RKO (cell line): ENCODE results near the gene TMEM196.
A peak's percentile ranks its signal among the peaks of the same experiment; 100 is the strongest.

ENCODE experiments used
- DNase-seq: peaks from one replicate; pipeline ENCODE4 v3.0.0-alpha.2; 2016; ENCODE audit warnings: low spot score

The TMEM196 gene

GRCh38 chr7:19772841-19773760, at the start of gene TMEM196:
TSS of gene TMEM196 (minus strand) at chr7:19773617. CDS start at chr7:19772696, 921 bp downstream.
- no peak for DNase-seq

- no peak for DNase-seq
Measured at GRCh38 chr7:19816128-19816527, 42.7 kb upstream of the TMEM196 start.

- DNase-seq, result no peak
Measured at GRCh38 chr7:19815546-19815945, 42.1 kb upstream of the TMEM196 start.

- DNase-seq, result no peak
Measured at GRCh38 chr7:19814776-19815175, 41.4 kb upstream of the TMEM196 start.

GRCh38 chr7:19811386-19811785, 38.0 kb upstream of the TMEM196 start:
- no peak for DNase-seq

GRCh38 chr7:19798986-19799385, 25.6 kb upstream of the TMEM196 start:
- peak; percentile 61 for DNase-seq

GRCh38 chr7:19783541-19783940, 10.1 kb upstream of the TMEM196 start:
- no peak for DNase-seq

- DNase-seq, result no peak
Measured at GRCh38 chr7:19776981-19777380, 3.6 kb upstream of the TMEM196 start.

GRCh38 chr7:19775578-19775977, 2.2 kb upstream of the TMEM196 start:
- DNase-seq, result peak; percentile 9

- no peak for DNase-seq
Measured at GRCh38 chr7:19772306-19772705, 1.1 kb downstream of the TMEM196 start.

GRCh38 chr7:19762631-19763030, 10.8 kb downstream of the TMEM196 start:
- DNase-seq, result no peak

GRCh38 chr7:19754521-19755116, 18.8 kb downstream of the TMEM196 start:
- peak; percentile 40 for DNase-seq

- no peak for DNase-seq
Measured at GRCh38 chr7:19752020-19752419, 21.4 kb downstream of the TMEM196 start.

GRCh38 chr7:19749658-19750057, 23.8 kb downstream of the TMEM196 start:
- DNase-seq, result no peak

- peak; percentile 55 for DNase-seq
Measured at GRCh38 chr7:19747740-19748339, 25.6 kb downstream of the TMEM196 start.

- DNase-seq, result no peak
Measured at GRCh38 chr7:19744075-19744474, 29.3 kb downstream of the TMEM196 start.

GRCh38 chr7:19728716-19729115, 44.7 kb downstream of the TMEM196 start:
- DNase-seq, result no peak

- DNase-seq, result no peak
Measured at GRCh38 chr7:19725770-19726169, 47.6 kb downstream of the TMEM196 start.

- no peak for DNase-seq
Measured at GRCh38 chr7:19715499-19715898, 57.9 kb downstream of the TMEM196 start.

- DNase-seq, result peak; percentile 50
Measured at GRCh38 chr7:19713676-19714075, 59.7 kb downstream of the TMEM196 start.

GRCh38 chr7:19709249-19709578, 64.2 kb downstream of the TMEM196 start:
- no peak for DNase-seq

GRCh38 chr7:19708397-19709248, 64.8 kb downstream of the TMEM196 start, which contains the start of gene POLR1F:
TSS of gene POLR1F (minus strand) at chr7:19709037. CDS start at chr7:19709016, 21 bp downstream.
- peak; percentile 94 for DNase-seq
